ENCODE results near the gene P2RY14.

DNA sequence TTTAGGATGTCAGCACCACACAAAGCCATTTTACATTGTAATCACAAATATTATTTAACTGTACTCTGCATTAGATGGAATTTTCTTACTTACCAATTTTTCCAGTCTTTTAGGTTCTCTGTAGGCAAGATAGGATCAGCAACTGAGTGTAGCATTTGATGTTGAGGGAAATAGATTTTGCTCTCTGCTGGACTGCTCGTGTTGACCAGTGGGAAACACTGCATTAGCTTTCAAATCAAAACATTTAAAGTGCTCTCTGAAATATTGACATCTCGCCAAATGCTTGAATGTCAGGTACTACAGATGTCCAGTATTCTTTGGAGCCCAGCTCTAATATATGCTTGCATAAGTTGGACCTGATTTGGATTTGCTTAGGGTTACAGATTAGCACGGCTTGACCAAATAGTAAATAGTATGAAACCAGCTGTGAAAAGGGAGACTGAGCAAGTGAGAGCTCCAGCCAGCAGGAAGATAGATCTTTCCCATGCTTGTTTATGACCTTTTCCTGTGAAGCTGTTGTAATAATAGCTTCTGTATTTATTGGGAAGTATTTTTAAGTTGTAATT lies 29.5 kb downstream of the P2RY14 start:
- TF ChIP-seq, protein P1, sequence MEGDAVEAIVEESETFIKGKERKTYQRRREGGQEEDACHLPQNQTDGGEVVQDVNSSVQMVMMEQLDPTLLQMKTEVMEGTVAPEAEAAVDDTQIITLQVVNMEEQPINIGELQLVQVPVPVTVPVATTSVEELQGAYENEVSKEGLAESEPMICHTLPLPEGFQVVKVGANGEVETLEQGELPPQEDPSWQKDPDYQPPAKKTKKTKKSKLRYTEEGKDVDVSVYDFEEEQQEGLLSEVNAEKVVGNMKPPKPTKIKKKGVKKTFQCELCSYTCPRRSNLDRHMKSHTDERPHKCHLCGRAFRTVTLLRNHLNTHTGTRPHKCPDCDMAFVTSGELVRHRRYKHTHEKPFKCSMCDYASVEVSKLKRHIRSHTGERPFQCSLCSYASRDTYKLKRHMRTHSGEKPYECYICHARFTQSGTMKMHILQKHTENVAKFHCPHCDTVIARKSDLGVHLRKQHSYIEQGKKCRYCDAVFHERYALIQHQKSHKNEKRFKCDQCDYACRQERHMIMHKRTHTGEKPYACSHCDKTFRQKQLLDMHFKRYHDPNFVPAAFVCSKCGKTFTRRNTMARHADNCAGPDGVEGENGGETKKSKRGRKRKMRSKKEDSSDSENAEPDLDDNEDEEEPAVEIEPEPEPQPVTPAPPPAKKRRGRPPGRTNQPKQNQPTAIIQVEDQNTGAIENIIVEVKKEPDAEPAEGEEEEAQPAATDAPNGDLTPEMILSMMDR (IDR thresholded peaks at IDR 0.05), result no peak
- no peak for TF ChIP-seq POLR2A (IDR thresholded peaks at IDR 0.05)
